Left lobe of liver (tissue), 2 donors: ENCODE data around the gene TOMM22. TPM values are rescaled to one million over a fixed set of nuclear protein-coding genes. Genes with fewer than 3 reads are reported as not detected.

Experiments
- ATAC-seq: fragments of 200-7000 bp; cut with Tn5 transposase; one replicate; pipeline ENCODE4 v1.9.1; 2020; ENCODE audit warnings: mild to moderate bottlenecking, moderate library complexity
- DNase-seq: peaks from one replicate; pipeline ENCODE4 v3.0.0-alpha.2; 2020; ENCODE audit warnings: low spot score
- total RNA-seq: library from RNA; stranded (reverse); gene quantifications from one replicate; pipeline ENCODE4 v1.2.1, GENCODE V29; 2021
- donor health status: DM: no; HTN: no; CAD: no; lungs with moderate emphysema.
- donor health status: DM: no; HTN: yes; CAD: no.

TOMM22 gene
- total RNA-seq, 1 donor from 2014 or later, result 29.0 TPM

GRCh38 chr22:38733329-38733723 lies 51.6 kb downstream of the TOMM22 start:
- ATAC-seq, result peak; percentile 55

GRCh38 chr22:38733724-38734381 lies 52.1 kb downstream of the TOMM22 start:
- DNase-seq (peak; percentile 87), ATAC-seq (peak; percentile 51)

More at GRCh38 chr22:38733329-38733723, 51.6 kb downstream of the TOMM22 start:
- DNase-seq, result peak; percentile 68

GRCh38 chr22:38734421-38735100 lies 52.8 kb downstream of the TOMM22 start:
- ATAC-seq, result no peak

More at GRCh38 chr22:38734421-38735100, 52.8 kb downstream of the TOMM22 start:
- DNase-seq, result no peak

Other genes starting within 250 kb of the TOMM22 start
- gene KCNJ4, start 226.8 kb upstream of the TOMM22 start, total RNA-seq, result not detected
- gene KDELR3, start 213.9 kb upstream of the TOMM22 start, total RNA-seq, result 15.2 TPM
- 174 TPM for gene DDX17, start 175.6 kb upstream of the TOMM22 start, total RNA-seq
- gene DMC1, start 111.8 kb upstream of the TOMM22 start, total RNA-seq, result not detected
- gene FAM227A, start 25.6 kb upstream of the TOMM22 start, total RNA-seq, result 0.03 TPM
- 13.7 TPM for gene CBY1, start 25.3 kb upstream of the TOMM22 start, total RNA-seq
- gene JOSD1, start 19.0 kb downstream of the TOMM22 start, total RNA-seq, result 16.6 TPM
- 14.4 TPM for gene GTPBP1, start 24.0 kb downstream of the TOMM22 start, total RNA-seq
- 183 TPM for gene SUN2, start 74.0 kb downstream of the TOMM22 start, total RNA-seq
- 3.3 TPM for gene DNAL4, start 112.2 kb downstream of the TOMM22 start, total RNA-seq
- gene NPTXR, start 162.1 kb downstream of the TOMM22 start, total RNA-seq, result 0.45 TPM
- 16.0 TPM for gene CBX6, start 190.3 kb downstream of the TOMM22 start, total RNA-seq